HepG2 (cell line): ENCODE results near the gene LENEP. TPM values are rescaled to one million over a fixed set of nuclear protein-coding genes. Genes with fewer than 3 reads are reported as not detected.

Experiments used
- ETV6 ChIP-seq: sonication (generic); formaldehyde crosslinking; conservative IDR thresholded peaks from 2 replicates; pipeline ENCODE4 v1.4.0; 2020; ENCODE audit warnings: missing genetic modification reagents
- EZH2 ChIP-seq: conservative IDR thresholded peaks from 2 replicates; pipeline ENCODE4 v1.6.1; 2012; ENCODE audit warnings: mild to moderate bottlenecking, low read depth, low read length, moderate library complexity
- HES4 ChIP-seq: sonication (generic); formaldehyde crosslinking; IDR thresholded peaks from 2 replicates; pipeline ENCODE4 v1.9.0; 2021; ENCODE audit warnings: mild to moderate bottlenecking, missing genetic modification reagents, borderline replicate concordance
- MAFG ChIP-seq: sonication (generic); formaldehyde crosslinking; IDR thresholded peaks from 2 replicates; pipeline ENCODE4 v1.5.1; 2020; ENCODE audit warnings: mild to moderate bottlenecking, missing genetic modification reagents
- POLR2G ChIP-seq: fragments of 200-400 bp; formaldehyde crosslinking; IDR thresholded peaks from 2 replicates; pipeline ENCODE4 v1.6.1; 2018; ENCODE audit warnings: mild to moderate bottlenecking, low read depth, low read length, moderate library complexity
- RERE ChIP-seq: IDR thresholded peaks from 2 replicates; pipeline ENCODE4 v1.6.1; 2016; ENCODE audit warnings: low read depth, missing genetic modification reagents, missing compliant biosample characterization
- SATB2 ChIP-seq: sonication (generic); formaldehyde crosslinking; IDR thresholded peaks from 2 replicates; pipeline ENCODE4 v1.5.0; 2020; ENCODE audit warnings: missing genetic modification reagents
- SP2 ChIP-seq: sonication (generic); formaldehyde crosslinking; IDR thresholded peaks from 2 replicates; pipeline ENCODE4 v1.5.1; 2020; ENCODE audit warnings: mild to moderate bottlenecking, missing genetic modification reagents
- TCF7 ChIP-seq: sonication (generic); IDR thresholded peaks from 2 replicates; pipeline ENCODE4 v1.6.1; 2016; ENCODE audit warnings: antibody characterized with exemption, low read depth
- TEF ChIP-seq: sonication (generic); formaldehyde crosslinking; IDR thresholded peaks from 2 replicates; pipeline ENCODE4 v1.5.0; 2020; ENCODE audit warnings: missing genetic modification reagents
- THYN1 ChIP-seq: sonication (generic); formaldehyde crosslinking; IDR thresholded peaks from 2 replicates; pipeline ENCODE4 v1.8.1; 2023; ENCODE audit warnings: low read depth, mild to moderate bottlenecking, moderate library complexity, missing genetic modification reagents, borderline replicate concordance
- TP53 ChIP-seq: sonication (generic); formaldehyde crosslinking; conservative IDR thresholded peaks from 2 replicates; pipeline ENCODE4 v1.4.0; 2020; ENCODE audit warnings: missing genetic modification reagents
- ZBTB42 ChIP-seq: sonication (generic); formaldehyde crosslinking; IDR thresholded peaks from 2 replicates; pipeline ENCODE4 v1.5.0; 2020; ENCODE audit warnings: mild to moderate bottlenecking, missing genetic modification reagents
- ZC3H4 ChIP-seq: sonication (generic); formaldehyde crosslinking; IDR thresholded peaks from 2 replicates; pipeline ENCODE4 v1.4.0; 2020; ENCODE audit warnings: missing genetic modification reagents, borderline replicate concordance
- ZNF143 ChIP-seq: sonication (generic); formaldehyde crosslinking; IDR thresholded peaks from 2 replicates; pipeline ENCODE4 v1.4.0; 2020; ENCODE audit warnings: missing genetic modification reagents
- ZNF260 ChIP-seq: sonication (generic); formaldehyde crosslinking; IDR thresholded peaks from 2 replicates; pipeline ENCODE4 v1.4.0; 2020; ENCODE audit warnings: missing genetic modification reagents, low read depth, mild to moderate bottlenecking, borderline replicate concordance
- ZNF263 ChIP-seq: sonication (generic); formaldehyde crosslinking; IDR thresholded peaks from 2 replicates; pipeline ENCODE4 v1.4.0; 2020; ENCODE audit warnings: missing genetic modification reagents
- ZNF333 ChIP-seq: sonication (generic); formaldehyde crosslinking; IDR thresholded peaks from 2 replicates; pipeline ENCODE4 v1.4.0; 2020; ENCODE audit warnings: mild to moderate bottlenecking, missing genetic modification reagents, borderline replicate concordance
- ZNF891 ChIP-seq: sonication (generic); formaldehyde crosslinking; IDR thresholded peaks from 2 replicates; pipeline ENCODE4 v1.5.0; 2020; ENCODE audit warnings: mild to moderate bottlenecking, missing genetic modification reagents
- polyA plus RNA-seq, 8 experiments: library from polyadenylated mRNA; depleted of rRNA in 3 of 8; stranded (reverse) in 7 of 8; unstranded in 1 of 8; fragments of >200 nt; fragmentation: Illumina TruSeq in 4 of 8; extraction: Trizol in 4 of 8; gene quantifications; 2 replicates each; pipeline versions ENCODE4 v1.2.1 to v1.2.3, GENCODE V29; 2011 to 2016; ENCODE audit warnings: low read depth in 4 of 8, missing spikeins in 1 of 8, mixed read lengths in 1 of 8; ENCODE audit not compliant: insufficient read depth in 1 of 8
- total RNA-seq, 5 experiments: library from RNA; depleted of rRNA; stranded (reverse); fragments of >200 nt; fragmentation: Illumina TruSeq; extraction: Trizol; gene quantifications; 2 replicates each; pipeline ENCODE4 v1.2.3, GENCODE V29; 2016; ENCODE audit warnings: low read depth in 1 of 5
- TF ChIP-seq, protein P1 (sequence below): fragments of 450-650 bp; IDR thresholded peaks from 2 replicates; pipeline ENCODE4 v1.6.1; 2017
- TF ChIP-seq, protein P2 (sequence below): sonication (generic); formaldehyde crosslinking; IDR thresholded peaks from 2 replicates; pipeline ENCODE4 v1.8.0; 2022; ENCODE audit warnings: mild to moderate bottlenecking, missing genetic modification reagents
- TF ChIP-seq, protein P3 (sequence below): sonication (generic); formaldehyde crosslinking; IDR thresholded peaks from 2 replicates; pipeline ENCODE4 v1.4.0; 2020; ENCODE audit warnings: mild to moderate bottlenecking, missing genetic modification reagents

LENEP gene
- total and polyA plus RNA-seq, 2 of the 13 experiments (the other 11 are each of a cell fraction or from before 2014, with no cell fraction given): 0.29 TPM; not detected in 1

DNA sequence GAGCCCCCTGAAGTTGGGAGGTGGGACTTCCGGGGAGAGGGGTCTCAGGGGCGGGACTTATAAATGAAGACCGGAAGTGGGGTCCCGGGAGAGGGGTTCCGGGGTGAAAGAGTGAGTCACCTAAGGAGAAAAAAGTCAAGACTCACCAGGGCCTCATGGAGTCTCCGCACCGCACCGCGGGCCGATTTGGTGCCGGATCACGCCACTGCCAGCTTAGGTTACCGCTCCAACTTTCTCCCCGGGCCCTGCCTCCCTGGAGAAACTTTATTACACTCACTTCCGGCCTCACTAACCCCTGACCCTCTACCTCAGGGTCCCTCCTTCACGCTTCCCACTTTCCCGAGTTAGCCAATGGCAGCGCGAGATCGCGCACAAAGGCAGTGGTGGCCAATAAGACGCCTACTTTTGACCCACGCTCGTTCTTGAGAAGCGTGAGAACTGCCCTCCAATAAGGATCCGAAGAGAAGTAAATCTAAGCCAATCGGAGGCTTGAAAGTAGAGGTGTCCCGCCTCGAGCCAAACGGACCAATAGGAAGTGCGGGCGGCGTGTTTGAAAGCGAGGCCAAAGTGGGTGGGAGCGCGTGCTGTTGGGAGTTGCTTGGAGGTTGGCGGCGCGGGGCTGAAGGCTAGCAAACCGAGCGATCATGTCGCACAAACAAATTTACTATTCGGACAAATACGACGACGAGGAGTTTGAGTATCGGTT is 19.1 kb upstream of the LENEP start, which contains the start of gene CKS1B (continued):
- peak; percentile 57; the same call in 1 of the 2 replicates for TF ChIP-seq TCF7
- TF ChIP-seq, protein P1, sequence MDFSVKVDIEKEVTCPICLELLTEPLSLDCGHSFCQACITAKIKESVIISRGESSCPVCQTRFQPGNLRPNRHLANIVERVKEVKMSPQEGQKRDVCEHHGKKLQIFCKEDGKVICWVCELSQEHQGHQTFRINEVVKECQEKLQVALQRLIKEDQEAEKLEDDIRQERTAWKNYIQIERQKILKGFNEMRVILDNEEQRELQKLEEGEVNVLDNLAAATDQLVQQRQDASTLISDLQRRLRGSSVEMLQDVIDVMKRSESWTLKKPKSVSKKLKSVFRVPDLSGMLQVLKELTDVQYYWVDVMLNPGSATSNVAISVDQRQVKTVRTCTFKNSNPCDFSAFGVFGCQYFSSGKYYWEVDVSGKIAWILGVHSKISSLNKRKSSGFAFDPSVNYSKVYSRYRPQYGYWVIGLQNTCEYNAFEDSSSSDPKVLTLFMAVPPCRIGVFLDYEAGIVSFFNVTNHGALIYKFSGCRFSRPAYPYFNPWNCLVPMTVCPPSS: no peak
- TF ChIP-seq MAFG (CRISPR knock-in tag): no peak
- TF ChIP-seq ZC3H4: no peak; the same call in 1 of the 2 replicates
- peak; percentile 40; the same call in 1 of the 2 replicates for TF ChIP-seq ZNF263 (CRISPR knock-in tag)
- no peak; the same call in 1 of the 2 replicates for TF ChIP-seq HES4 (CRISPR knock-in tag)
- TF ChIP-seq ZNF260 (CRISPR knock-in tag): no peak
- no peak for TF ChIP-seq ZNF333
- TF ChIP-seq SP2 (CRISPR knock-in tag): peak; percentile 97
- TF ChIP-seq ZNF143 (CRISPR knock-in tag): no peak
- TF ChIP-seq EZH2: no peak
- no peak for TF ChIP-seq ZBTB42 (CRISPR knock-in tag)
- TF ChIP-seq, protein P2, sequence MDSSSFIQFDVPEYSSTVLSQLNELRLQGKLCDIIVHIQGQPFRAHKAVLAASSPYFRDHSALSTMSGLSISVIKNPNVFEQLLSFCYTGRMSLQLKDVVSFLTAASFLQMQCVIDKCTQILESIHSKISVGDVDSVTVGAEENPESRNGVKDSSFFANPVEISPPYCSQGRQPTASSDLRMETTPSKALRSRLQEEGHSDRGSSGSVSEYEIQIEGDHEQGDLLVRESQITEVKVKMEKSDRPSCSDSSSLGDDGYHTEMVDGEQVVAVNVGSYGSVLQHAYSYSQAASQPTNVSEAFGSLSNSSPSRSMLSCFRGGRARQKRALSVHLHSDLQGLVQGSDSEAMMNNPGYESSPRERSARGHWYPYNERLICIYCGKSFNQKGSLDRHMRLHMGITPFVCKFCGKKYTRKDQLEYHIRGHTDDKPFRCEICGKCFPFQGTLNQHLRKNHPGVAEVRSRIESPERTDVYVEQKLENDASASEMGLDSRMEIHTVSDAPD (CRISPR knock-in tag): no peak
- TF ChIP-seq POLR2G: peak; percentile 83
- TF ChIP-seq RERE (CRISPR knock-in tag): no peak
- TF ChIP-seq, protein P3, sequence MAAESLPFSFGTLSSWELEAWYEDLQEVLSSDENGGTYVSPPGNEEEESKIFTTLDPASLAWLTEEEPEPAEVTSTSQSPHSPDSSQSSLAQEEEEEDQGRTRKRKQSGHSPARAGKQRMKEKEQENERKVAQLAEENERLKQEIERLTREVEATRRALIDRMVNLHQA (CRISPR knock-in tag): no peak
- no peak for TF ChIP-seq ETV6
- no peak for TF ChIP-seq THYN1
- no peak for TF ChIP-seq SATB2 (CRISPR knock-in tag)
- no peak for TF ChIP-seq TP53
- TF ChIP-seq ZNF891 (CRISPR knock-in tag): no peak
- TF ChIP-seq TEF (CRISPR knock-in tag): no peak
